ENCODE data around the gene GJB3. TPM values are rescaled to one million over a fixed set of nuclear protein-coding genes. Genes with fewer than 3 reads are reported as not detected.
A peak's percentile ranks its signal among the peaks of the same experiment; 100 is the strongest.

GJB3 gene
- total RNA-seq, 6 experiments from 2014 or later, result 0.12 to 1.3 (median 0.23) TPM

DNA sequence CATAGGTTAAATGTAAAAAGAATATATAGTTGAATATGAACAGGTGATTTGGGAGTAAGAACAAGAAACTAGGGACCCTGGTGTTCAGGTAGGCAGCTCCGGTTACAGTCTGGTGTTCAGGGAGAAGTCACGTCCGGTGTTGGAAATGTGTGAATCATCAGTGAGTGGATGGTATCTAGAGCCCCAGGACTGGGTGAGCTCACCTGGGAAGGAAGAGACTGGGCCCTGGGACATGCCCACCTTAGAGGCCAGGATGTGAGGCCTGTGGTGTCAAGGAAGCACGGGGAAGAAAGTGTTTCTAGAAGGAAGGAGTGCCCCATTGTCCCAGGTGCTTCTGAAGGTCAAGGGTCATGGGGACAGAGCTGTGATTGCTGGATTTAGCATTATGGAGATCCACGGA is 1.5 kb upstream of the GJB3 start:
- H3K27me3 ChIP-seq, result no peaks in the 10 kb centered on the region
- WGBS (ENCODE audit: insufficient coverage, low coverage, low lambda C conversion rate, missing lambda C conversion rate), result 67% methylated on average over 5 of the region's 5 CpGs
- TF ChIP-seq POLR2A (IDR thresholded peaks at IDR 0.05), result no peak
- TF ChIP-seq, protein P1, sequence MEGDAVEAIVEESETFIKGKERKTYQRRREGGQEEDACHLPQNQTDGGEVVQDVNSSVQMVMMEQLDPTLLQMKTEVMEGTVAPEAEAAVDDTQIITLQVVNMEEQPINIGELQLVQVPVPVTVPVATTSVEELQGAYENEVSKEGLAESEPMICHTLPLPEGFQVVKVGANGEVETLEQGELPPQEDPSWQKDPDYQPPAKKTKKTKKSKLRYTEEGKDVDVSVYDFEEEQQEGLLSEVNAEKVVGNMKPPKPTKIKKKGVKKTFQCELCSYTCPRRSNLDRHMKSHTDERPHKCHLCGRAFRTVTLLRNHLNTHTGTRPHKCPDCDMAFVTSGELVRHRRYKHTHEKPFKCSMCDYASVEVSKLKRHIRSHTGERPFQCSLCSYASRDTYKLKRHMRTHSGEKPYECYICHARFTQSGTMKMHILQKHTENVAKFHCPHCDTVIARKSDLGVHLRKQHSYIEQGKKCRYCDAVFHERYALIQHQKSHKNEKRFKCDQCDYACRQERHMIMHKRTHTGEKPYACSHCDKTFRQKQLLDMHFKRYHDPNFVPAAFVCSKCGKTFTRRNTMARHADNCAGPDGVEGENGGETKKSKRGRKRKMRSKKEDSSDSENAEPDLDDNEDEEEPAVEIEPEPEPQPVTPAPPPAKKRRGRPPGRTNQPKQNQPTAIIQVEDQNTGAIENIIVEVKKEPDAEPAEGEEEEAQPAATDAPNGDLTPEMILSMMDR (IDR thresholded peaks at IDR 0.05), result no peak

DNA sequence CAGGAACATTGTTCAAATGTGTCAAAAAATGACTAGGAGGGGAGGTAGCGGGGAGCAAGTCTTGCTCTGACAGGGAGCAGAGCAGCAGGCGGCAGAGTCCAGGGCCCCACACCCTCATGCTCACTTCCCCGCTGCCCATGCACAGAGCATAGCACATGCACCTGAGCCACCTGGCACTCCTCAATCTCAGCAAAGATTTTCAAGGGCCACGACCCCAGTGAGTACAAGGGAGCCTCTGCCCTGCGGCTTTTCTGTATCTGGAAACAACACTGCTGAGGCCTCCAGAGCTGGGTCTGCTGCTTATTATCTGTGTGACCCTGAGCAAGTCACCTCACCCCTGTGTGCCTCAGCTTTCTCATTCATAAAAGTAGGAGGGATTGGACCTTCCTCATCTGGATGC is 1.1 kb upstream of the GJB3 start:
- Histone ChIP-seq H3K4me3 (no peak overlapping the region), H3K36me3 (no peaks in the 10 kb centered on the region), H3K27me3 (no peaks in the 10 kb centered on the region), H3K4me1 (peaks cover 0 to 17% (median 5%) of the 10 kb centered on the region in 4 donors), H3K27ac (no peak overlapping the region), H3K9me3 (no peaks in the 10 kb centered on the region)
- DNase-seq (no peak), ATAC-seq (no peak)
- intact Hi-C loops (cut with DNase I), result no loop called here
- TF ChIP-seq, protein P1 (IDR thresholded peaks at IDR 0.05), result no peak
- TF ChIP-seq POLR2A (IDR thresholded peaks at IDR 0.05), result no peak
- no CpG with 5 or more reads among the region's 5 CpGs for WGBS (ENCODE audit: insufficient coverage, low coverage, low lambda C conversion rate, missing lambda C conversion rate)

More for the DNA sequence above, 1.5 kb upstream of the GJB3 start:
- Histone ChIP-seq H3K4me3 (no peak overlapping the region), H3K9me3 (no peaks in the 10 kb centered on the region), H3K36me3 (no peaks in the 10 kb centered on the region), H3K4me1 (peaks cover 0 to 17% (median 4%) of the 10 kb centered on the region in 4 donors), H3K27ac (no peak overlapping the region)
- intact Hi-C loops (cut with DNase I), result no loop called here
- ATAC-seq (no peak), DNase-seq (no peak)

DNA sequence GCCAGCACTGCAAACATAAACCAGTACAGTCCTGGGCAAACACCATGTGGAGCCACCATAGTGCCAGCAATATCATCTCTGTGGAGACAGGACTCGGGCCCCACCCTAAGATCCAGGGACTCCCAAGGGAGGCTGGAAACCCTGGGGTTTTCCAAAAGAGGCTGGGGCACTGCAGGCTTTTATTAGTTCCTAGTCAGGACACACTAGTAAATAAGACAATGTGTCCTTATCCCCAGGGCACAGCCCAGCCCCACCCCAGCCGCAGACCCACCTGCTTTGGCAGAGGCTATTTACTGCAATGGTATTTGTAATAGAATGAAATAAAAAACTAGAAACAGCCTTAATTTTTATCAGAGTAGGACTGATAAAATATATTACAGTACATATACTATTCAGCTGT is 486 bp upstream of the GJB3 start:
- ATAC-seq (no peak), DNase-seq (no peak)
- intact Hi-C loops (cut with DNase I), result no loop called here
- no peak for TF ChIP-seq POLR2A (IDR thresholded peaks at IDR 0.05)
- TF ChIP-seq, protein P1 (IDR thresholded peaks at IDR 0.05), result no peak
- no peaks in the 10 kb centered on the region for H3K9me3 ChIP-seq
- H3K36me3 ChIP-seq, result no peaks in the 10 kb centered on the region
- no peaks in the 10 kb centered on the region for H3K27me3 ChIP-seq
- 69% methylated on average over 2 of the region's 2 CpGs for WGBS (ENCODE audit: insufficient coverage, low coverage, low lambda C conversion rate, missing lambda C conversion rate)
- peaks cover 0 to 17% (median 7%) of the 10 kb centered on the region in 4 donors for H3K4me1 ChIP-seq
- no peak overlapping the region for H3K4me3 ChIP-seq
- no peak overlapping the region for H3K27ac ChIP-seq

DNA sequence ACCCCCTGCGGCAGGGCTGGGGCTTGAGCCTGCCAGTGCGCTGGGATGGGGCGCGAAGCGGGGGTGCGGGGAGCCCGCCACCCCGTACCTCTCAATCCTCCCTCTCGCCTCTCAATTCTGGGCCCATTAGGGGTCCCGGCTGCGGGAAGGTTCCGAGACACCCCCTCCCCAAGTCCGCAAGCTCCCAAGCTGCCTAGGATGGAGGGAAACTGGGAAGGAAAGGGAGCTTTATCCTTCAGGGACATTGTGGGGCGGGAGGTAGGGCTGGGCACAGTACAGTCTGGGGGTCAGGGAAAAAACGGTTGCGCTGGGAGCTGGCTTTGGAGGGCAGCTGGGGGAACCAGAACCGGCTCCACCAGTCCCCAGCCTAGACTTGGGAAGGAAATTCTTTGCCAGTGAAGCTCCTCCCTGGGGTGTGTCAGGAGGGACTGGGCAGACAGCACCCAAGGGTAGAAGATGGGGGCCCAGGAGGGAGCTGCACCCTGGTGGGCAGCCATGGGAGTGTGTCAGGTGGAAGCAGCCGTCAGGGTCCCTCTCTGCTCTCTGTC is 904 bp downstream of the GJB3 start:
- H3K27me3 ChIP-seq, result no peaks in the 10 kb centered on the region
- TF ChIP-seq POLR2A (IDR thresholded peaks at IDR 0.05), result no peak
- TF ChIP-seq, protein P1 (IDR thresholded peaks at IDR 0.05), result no peak
- no peak overlapping the region for H3K27ac ChIP-seq
- peaks cover 0 to 31% (median 10%) of the 10 kb centered on the region in 4 donors for H3K4me1 ChIP-seq
- H3K9me3 ChIP-seq, result no peaks in the 10 kb centered on the region
- H3K36me3 ChIP-seq, result no peaks in the 10 kb centered on the region
- intact Hi-C loops (cut with DNase I), result no loop called here
- 8% methylated on average over 13 of the region's 18 CpGs for WGBS (ENCODE audit: insufficient coverage, low coverage, low lambda C conversion rate, missing lambda C conversion rate)
- no peak for DNase-seq
- peak overlapping the region; percentile 40 to 62 (median 40) for H3K4me3 ChIP-seq
- ATAC-seq, result no peak

All from right lobe of liver (tissue), 6 donors.